Measurements from ENCODE around the gene ANKH. TPM values are rescaled to one million over a fixed set of nuclear protein-coding genes. Genes with fewer than 3 reads are reported as not detected.

Gene ANKH
- total and polyA plus RNA-seq, 10 of the 15 experiments (the other 5 are each of a cell fraction or from before 2014, with no cell fraction given): 2.1 to 43.9 (median 14.4) TPM

DNA sequence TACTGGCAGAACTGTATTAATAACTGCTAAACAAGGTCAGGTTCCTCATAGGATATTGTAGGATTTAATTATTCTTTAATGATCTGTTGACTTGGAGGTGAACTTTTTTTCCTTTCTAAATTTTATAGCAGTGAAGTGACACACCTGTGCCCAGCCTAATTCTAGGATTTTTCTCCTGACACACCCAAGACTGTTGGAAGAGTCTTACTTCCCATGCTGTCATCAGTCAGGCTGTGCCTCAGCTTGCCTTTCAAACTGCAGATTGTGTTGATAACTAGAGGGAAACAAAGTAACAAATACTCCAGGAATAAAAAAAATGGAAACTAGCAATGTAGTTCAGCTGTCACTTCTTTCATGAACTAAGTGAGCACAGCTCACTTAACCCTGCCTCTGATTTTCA is 185.1 kb downstream of the ANKH start (continued):
- TF ChIP-seq, protein P1, sequence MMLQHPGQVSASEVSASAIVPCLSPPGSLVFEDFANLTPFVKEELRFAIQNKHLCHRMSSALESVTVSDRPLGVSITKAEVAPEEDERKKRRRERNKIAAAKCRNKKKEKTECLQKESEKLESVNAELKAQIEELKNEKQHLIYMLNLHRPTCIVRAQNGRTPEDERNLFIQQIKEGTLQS (IDR thresholded peaks at IDR 0.05; ENCODE audit: borderline replicate concordance, extremely low read depth, low read depth, low read length): no peak
- TF ChIP-seq MEF2B (IDR thresholded peaks at IDR 0.05; ENCODE audit: partially characterized antibody, poor library complexity, severe bottlenecking): no peak

DNA sequence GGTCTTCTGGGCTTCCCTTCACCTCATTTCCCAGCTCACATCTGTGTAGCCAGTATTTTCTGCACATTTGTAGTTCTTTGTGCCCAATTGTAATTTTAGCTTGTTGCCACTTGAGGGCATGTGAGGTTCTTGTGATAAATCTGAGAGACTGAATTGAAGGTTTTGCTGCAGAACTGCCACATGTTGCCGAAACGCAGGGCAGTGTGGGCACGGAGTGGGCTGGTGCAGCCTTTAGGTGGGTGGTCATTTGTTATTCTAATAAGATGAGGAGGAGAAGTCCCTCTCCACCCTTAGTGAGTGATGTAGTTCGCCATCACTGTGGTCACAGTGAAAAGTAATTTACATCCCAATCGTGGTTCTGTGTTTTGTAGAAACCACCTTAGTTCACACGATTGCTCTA is 185.8 kb downstream of the ANKH start:
- Histone ChIP-seq H3K9me3 (replicated peaks; ENCODE audit: control insufficient read depth, insufficient read depth, low read length) (peaks cover 8% of the 10 kb centered on the region; the same call in 2 of the 3 replicates), H3K27me3 (replicated peaks in 1 of 2; ENCODE audit: control insufficient read depth in 2 of 2, insufficient read depth in 2 of 2, low read length in 1 of 2) (no peaks in the 10 kb centered on the region), H3K4me1 (ENCODE audit: control insufficient read depth, insufficient read depth, low read length) (no peaks in the 10 kb centered on the region), H3K4me3 (no peak overlapping the region), H3K79me2 (ENCODE audit: control insufficient read depth, insufficient read depth, low read length) (peaks cover 4% of the 10 kb centered on the region), H3K36me3 (ENCODE audit: control insufficient read depth in 2 of 2, insufficient read depth in 2 of 2, low read length in 1 of 2) (peaks cover 28 to 57% of the 10 kb centered on the region in 2 experiments), H3K9ac (ENCODE audit: control insufficient read depth, insufficient read depth, low read length) (no peak overlapping the region), H3K4me2 (ENCODE audit: control insufficient read depth, insufficient read depth) (peak overlapping the region; percentile 12; the same call in 1 of the 2 replicates), H3K27ac (ENCODE audit: control insufficient read depth, insufficient read depth) (no peak overlapping the region), H2AFZ (ENCODE audit: control insufficient read depth, low read depth, low read length) (no peak overlapping the region), H4K20me1 (ENCODE audit: control insufficient read depth, insufficient read depth) (no peaks in the 10 kb centered on the region; the same call in 1 of the 2 replicates)
- ChIA-PET SMC1A (ENCODE audit: uncharacterized antibody, unreplicated experiment) (interaction anchor here (0.7 to 4.4 kb wide), 12 partner anchors 9 to 324 kb away, joined by 3 to 27 read pairs (median 7); no protein-coding TSS in a partner anchor), CTCF (interaction anchor here (0.6 to 4.1 kb wide), 23 partner anchors 10 to 688 kb away, joined by 3 to 28 read pairs (median 4); no protein-coding TSS in a partner anchor), POLR2A (interaction anchor here (0.6 to 1.0 kb wide), 2 partner anchors 14 to 15 kb away, joined by 3 to 5 read pairs; no protein-coding TSS in a partner anchor), RAD21 (ENCODE audit: unreplicated experiment) (interaction anchor here (0.7 to 4.5 kb wide), 9 partner anchors 11 to 327 kb away, joined by 3 to 33 read pairs (median 5); no protein-coding TSS in a partner anchor)
- DNase-seq (ENCODE audit: low read depth, low spot score) (peak; percentile 68), FAIRE-seq (peak; percentile 93), ATAC-seq (peak; percentile 96)
- WGBS (ENCODE audit: insufficient coverage, insufficient replicate concordance, low lambda C conversion rate, missing lambda C conversion rate): 0% methylated on average over 6 of the region's 6 CpGs
- in situ Hi-C loops (cut with MboI): no loop called here
- BruUV-seq (replicated peaks): no TSS peak
- intact Hi-C loops (cut with micrococcal nuclease; ENCODE audit: unreplicated experiment): loop anchor here (2.0 kb wide), 1 partner anchor 317 kb away; no protein-coding TSS in a partner anchor
- TF ChIP-seq LARP7 (IDR thresholded peaks at IDR 0.05): no peak
- TF ChIP-seq MYB (IDR thresholded peaks at IDR 0.05; ENCODE audit: borderline replicate concordance, low read depth, low read length): no peak
- peak; percentile 58; the same call in 1 of the 2 replicates for TF ChIP-seq MXI1 (IDR thresholded peaks at IDR 0.05; ENCODE audit: low read depth, low read length)
- no peak for TF ChIP-seq GATAD2B (conservative IDR thresholded peaks at IDR 0.05; ENCODE audit: low read depth)
- no peak for TF ChIP-seq MEF2A (IDR thresholded peaks at IDR 0.05; ENCODE audit: insufficient read depth, low read depth, low read length)
- TF ChIP-seq, protein P2, sequence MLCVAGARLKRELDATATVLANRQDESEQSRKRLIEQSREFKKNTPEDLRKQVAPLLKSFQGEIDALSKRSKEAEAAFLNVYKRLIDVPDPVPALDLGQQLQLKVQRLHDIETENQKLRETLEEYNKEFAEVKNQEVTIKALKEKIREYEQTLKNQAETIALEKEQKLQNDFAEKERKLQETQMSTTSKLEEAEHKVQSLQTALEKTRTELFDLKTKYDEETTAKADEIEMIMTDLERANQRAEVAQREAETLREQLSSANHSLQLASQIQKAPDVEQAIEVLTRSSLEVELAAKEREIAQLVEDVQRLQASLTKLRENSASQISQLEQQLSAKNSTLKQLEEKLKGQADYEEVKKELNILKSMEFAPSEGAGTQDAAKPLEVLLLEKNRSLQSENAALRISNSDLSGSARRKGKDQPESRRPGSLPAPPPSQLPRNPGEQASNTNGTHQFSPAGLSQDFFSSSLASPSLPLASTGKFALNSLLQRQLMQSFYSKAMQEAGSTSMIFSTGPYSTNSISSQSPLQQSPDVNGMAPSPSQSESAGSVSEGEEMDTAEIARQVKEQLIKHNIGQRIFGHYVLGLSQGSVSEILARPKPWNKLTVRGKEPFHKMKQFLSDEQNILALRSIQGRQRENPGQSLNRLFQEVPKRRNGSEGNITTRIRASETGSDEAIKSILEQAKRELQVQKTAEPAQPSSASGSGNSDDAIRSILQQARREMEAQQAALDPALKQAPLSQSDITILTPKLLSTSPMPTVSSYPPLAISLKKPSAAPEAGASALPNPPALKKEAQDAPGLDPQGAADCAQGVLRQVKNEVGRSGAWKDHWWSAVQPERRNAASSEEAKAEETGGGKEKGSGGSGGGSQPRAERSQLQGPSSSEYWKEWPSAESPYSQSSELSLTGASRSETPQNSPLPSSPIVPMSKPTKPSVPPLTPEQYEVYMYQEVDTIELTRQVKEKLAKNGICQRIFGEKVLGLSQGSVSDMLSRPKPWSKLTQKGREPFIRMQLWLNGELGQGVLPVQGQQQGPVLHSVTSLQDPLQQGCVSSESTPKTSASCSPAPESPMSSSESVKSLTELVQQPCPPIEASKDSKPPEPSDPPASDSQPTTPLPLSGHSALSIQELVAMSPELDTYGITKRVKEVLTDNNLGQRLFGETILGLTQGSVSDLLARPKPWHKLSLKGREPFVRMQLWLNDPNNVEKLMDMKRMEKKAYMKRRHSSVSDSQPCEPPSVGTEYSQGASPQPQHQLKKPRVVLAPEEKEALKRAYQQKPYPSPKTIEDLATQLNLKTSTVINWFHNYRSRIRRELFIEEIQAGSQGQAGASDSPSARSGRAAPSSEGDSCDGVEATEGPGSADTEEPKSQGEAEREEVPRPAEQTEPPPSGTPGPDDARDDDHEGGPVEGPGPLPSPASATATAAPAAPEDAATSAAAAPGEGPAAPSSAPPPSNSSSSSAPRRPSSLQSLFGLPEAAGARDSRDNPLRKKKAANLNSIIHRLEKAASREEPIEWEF (IDR thresholded peaks at IDR 0.05; ENCODE audit: insufficient replicate concordance, low read depth, low read length): no peak
- TF ChIP-seq RAD21 (IDR thresholded peaks at IDR 0.05; ENCODE audit: insufficient read depth, low read depth, low read length): peak; percentile 72
- TF ChIP-seq, protein P3, sequence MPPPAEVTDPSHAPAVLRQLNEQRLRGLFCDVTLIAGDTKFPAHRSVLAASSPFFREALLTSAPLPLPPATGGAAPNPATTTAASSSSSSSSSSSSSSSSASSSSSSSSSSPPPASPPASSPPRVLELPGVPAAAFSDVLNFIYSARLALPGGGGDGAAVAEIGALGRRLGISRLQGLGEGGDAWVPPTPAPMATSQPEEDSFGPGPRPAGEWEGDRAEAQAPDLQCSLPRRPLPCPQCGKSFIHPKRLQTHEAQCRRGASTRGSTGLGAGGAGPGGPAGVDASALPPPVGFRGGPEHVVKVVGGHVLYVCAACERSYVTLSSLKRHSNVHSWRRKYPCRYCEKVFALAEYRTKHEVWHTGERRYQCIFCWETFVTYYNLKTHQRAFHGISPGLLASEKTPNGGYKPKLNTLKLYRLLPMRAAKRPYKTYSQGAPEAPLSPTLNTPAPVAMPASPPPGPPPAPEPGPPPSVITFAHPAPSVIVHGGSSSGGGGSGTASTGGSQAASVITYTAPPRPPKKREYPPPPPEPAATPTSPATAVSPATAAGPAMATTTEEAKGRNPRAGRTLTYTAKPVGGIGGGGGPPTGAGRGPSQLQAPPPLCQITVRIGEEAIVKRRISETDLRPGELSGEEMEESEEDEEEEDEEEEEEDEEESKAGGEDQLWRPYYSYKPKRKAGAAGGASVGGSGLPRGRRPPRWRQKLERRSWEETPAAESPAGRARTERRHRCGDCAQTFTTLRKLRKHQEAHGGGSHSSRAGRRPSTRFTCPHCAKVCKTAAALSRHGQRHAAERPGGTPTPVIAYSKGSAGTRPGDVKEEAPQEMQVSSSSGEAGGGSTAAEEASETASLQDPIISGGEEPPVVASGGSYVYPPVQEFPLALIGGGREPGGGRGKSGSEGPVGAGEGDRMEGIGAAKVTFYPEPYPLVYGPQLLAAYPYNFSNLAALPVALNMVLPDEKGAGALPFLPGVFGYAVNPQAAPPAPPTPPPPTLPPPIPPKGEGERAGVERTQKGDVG (CRISPR knock-in tag; IDR thresholded peaks at IDR 0.05): no peak
- no peak for TF ChIP-seq BHLHE40 (IDR thresholded peaks at IDR 0.05; ENCODE audit: borderline replicate concordance in 1 of 2, low read depth in 2 of 2, low read length in 1 of 2)
- no peak for TF ChIP-seq CHD1 (IDR thresholded peaks at IDR 0.05; ENCODE audit: low read depth, low read length)
- TF ChIP-seq PML (IDR thresholded peaks at IDR 0.05; ENCODE audit: low read length): 0 out of 2 replicates have a peak, but pooled peaks have one; percentile 40

Measured in GM12878 (cell line).